ENCODE results near the gene MVB12B.

DNA sequence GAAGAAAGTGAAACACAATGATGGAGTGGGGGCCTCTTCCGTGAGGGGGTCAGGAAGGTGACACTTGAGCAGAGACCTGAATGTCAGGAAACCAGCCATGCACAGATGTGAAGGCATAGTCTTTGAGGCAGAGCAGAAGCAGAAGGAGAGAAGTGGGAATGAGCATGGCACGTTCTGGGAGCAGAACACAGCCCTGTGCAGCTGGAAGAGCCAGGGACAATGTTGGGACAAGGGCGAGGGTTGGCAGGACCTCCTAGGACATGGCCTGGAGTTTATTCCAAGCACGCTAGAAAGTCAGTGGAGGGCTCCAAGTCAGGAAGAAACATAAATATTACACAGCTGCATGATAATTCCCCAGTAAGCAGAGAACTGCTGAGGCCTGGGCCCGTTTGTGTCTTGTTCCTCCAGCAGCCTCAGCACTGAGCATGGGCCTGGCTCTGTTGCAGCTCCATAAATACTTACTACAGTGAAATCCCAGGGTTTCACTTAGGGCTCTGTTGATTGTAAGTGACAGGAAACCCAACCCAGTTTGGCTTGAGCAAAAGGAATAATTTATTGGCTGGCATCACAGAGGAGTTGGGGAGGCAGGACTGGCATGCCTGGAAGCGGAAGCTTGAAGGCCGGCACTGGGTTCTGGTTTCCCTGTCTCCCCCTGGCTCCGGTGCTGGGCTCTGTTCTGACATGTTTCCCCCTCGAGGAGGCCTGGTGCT lies 66.2 kb downstream of the MVB12B start:
- TF ChIP-seq, protein P1, sequence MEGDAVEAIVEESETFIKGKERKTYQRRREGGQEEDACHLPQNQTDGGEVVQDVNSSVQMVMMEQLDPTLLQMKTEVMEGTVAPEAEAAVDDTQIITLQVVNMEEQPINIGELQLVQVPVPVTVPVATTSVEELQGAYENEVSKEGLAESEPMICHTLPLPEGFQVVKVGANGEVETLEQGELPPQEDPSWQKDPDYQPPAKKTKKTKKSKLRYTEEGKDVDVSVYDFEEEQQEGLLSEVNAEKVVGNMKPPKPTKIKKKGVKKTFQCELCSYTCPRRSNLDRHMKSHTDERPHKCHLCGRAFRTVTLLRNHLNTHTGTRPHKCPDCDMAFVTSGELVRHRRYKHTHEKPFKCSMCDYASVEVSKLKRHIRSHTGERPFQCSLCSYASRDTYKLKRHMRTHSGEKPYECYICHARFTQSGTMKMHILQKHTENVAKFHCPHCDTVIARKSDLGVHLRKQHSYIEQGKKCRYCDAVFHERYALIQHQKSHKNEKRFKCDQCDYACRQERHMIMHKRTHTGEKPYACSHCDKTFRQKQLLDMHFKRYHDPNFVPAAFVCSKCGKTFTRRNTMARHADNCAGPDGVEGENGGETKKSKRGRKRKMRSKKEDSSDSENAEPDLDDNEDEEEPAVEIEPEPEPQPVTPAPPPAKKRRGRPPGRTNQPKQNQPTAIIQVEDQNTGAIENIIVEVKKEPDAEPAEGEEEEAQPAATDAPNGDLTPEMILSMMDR (IDR thresholded peaks at IDR 0.05), result no peak
- TF ChIP-seq POLR2A (IDR thresholded peaks at IDR 0.05), result no peak
- TF ChIP-seq POLR2AphosphoS5 (IDR thresholded peaks at IDR 0.05), result no peak
